ENCODE data around the gene CARNS1. TPM values are rescaled to one million over a fixed set of nuclear protein-coding genes. Genes with fewer than 3 reads are reported as not detected.
A peak's percentile ranks its signal among the peaks of the same experiment; 100 is the strongest.

CARNS1 gene
- total and polyA plus RNA-seq, 2 of the 13 experiments (the other 11 are each of a cell fraction or from before 2014, with no cell fraction given), result not detected

GRCh38 chr11:67381244-67381972 lies 34.1 kb upstream of the CARNS1 start:
- no peak overlapping the region for H3K27ac ChIP-seq (ENCODE audit: extremely low read length, insufficient read depth, low read length)
- FAIRE-seq (no peak), ATAC-seq (no peak), DNase-seq (ENCODE audit: low spot score) (no peak)
- no peaks in the 10 kb centered on the region for H3K79me2 ChIP-seq (ENCODE audit: insufficient read depth, low read length)
- no peaks in the 10 kb centered on the region for H3K36me3 ChIP-seq (replicated peaks in 1 of 2; ENCODE audit: control insufficient read depth in 1 of 2, insufficient read depth in 2 of 2, low read length in 2 of 2)
- H3K4me1 ChIP-seq (ENCODE audit: insufficient read depth, low read length), result peaks cover 30% of the 10 kb centered on the region
- intact Hi-C loops (cut with micrococcal nuclease; ENCODE audit: unreplicated experiment), result loop anchor here (10.0 kb wide), 1 partner anchor 137 kb away; no protein-coding TSS in a partner anchor
- H3K9ac ChIP-seq (ENCODE audit: insufficient read depth, low read depth, low read length), result no peak overlapping the region
- no TSS peak for BruUV-seq (replicated peaks)
- H2AFZ ChIP-seq (ENCODE audit: low read length), result no peak overlapping the region
- no peaks in the 10 kb centered on the region for H3K9me3 ChIP-seq (ENCODE audit: low read length)
- no peak overlapping the region for H3K4me3 ChIP-seq (replicated peaks in 1 of 3; ENCODE audit: insufficient read depth in 1 of 3, low read depth in 2 of 3, low read length in 3 of 3)
- peak overlapping the region; percentile 34; the same call in 1 of the 2 replicates for H3K4me2 ChIP-seq (ENCODE audit: low read depth, low read length)
- POLR2A ChIA-PET, result interaction anchor here (0.8 to 18.5 kb wide), 4 partner anchors 8 to 64 kb away, joined by 3 to 365 read pairs (median 3); partner anchors contain the start of genes CLCF1 and POLD4
- CTCF ChIA-PET (ENCODE audit: low intra/inter-chr PET ratio, low total read pairs), result interaction anchor here (1.6 to 2.3 kb wide), 3 partner anchors 25 to 31 kb away, joined by 6 to 45 read pairs (median 25); partner anchors contain the start of gene POLD4
- H3K27me3 ChIP-seq (ENCODE audit: control insufficient read depth in 1 of 2, insufficient read depth in 2 of 2, low read length in 2 of 2), result peaks cover 2 to 34% of the 10 kb centered on the region in 2 experiments; a peak in 2 of 5 replicates
- no peaks in the 10 kb centered on the region for H4K20me1 ChIP-seq (ENCODE audit: insufficient read depth, low read length)
- WGBS (ENCODE audit: low lambda C conversion rate), result 27% methylated on average over 11 of the region's 13 CpGs
- TF ChIP-seq PAF1 (CRISPR knock-in tag; IDR thresholded peaks at IDR 0.05) (no peak), ZHX2 (IDR thresholded peaks at IDR 0.05; ENCODE audit: low read depth) (no peak), ZHX2 (CRISPR knock-in tag; IDR thresholded peaks at IDR 0.05; ENCODE audit: borderline replicate concordance) (no peak), KLF16 (CRISPR knock-in tag; IDR thresholded peaks at IDR 0.05) (no peak)
- in situ Hi-C loops (cut with HindIII; ENCODE audit: extremely low pct_ligation_motif_present, low pct_unique_long_range_greater_than_20kb), result loop anchor here (5.0 kb wide), 1 partner anchor 119 kb away; no protein-coding TSS in a partner anchor
